GM12878 (cell line): ENCODE data around the gene ALOX12. TPM values are rescaled to one million over a fixed set of nuclear protein-coding genes. Genes with fewer than 3 reads are reported as not detected.

Source experiments
- ATF7 ChIP-seq: fragments of 450-650 bp; IDR thresholded peaks from 2 replicates; pipeline ENCODE4 v1.6.1; 2016; ENCODE audit warnings: low read depth, mild to moderate bottlenecking
- BCL11A ChIP-seq: IDR thresholded peaks from 2 replicates; pipeline ENCODE4 v1.6.1; 2011; ENCODE audit warnings: low read depth, low read length
- CHD2 ChIP-seq: IDR thresholded peaks from 2 replicates; pipeline ENCODE4 v1.6.1; 2011; ENCODE audit warnings: low read depth, low read length, improper control_type of control experiment, borderline replicate concordance
- CREB1 ChIP-seq: IDR thresholded peaks from 2 replicates; pipeline ENCODE4 v1.6.1; 2012; ENCODE audit warnings: low read depth, mild to moderate bottlenecking, inconsistent platforms
- CREM ChIP-seq: IDR thresholded peaks from 2 replicates; pipeline ENCODE4 v1.6.1; 2014; ENCODE audit warnings: antibody characterized with exemption, low read depth
- EP300 ChIP-seq, 2 experiments: fragments of 150-350 bp in 1 of 2; IDR thresholded peaks; 2 replicates each; pipeline ENCODE4 v1.6.1; 2011 to 2012; ENCODE audit warnings: low read depth in 2 of 2, low read length in 2 of 2, borderline replicate concordance in 1 of 2, improper control_type of control experiment in 1 of 2, inconsistent platforms in 1 of 2; ENCODE audit not compliant: control insufficient read depth in 1 of 2
- ESRRA ChIP-seq: IDR thresholded peaks from 2 replicates; pipeline ENCODE4 v1.6.1; 2012; ENCODE audit warnings: mild to moderate bottlenecking, low read length, improper control_type of control experiment
- GATAD2B ChIP-seq: fragments of 450-650 bp; conservative IDR thresholded peaks from 2 replicates; pipeline ENCODE4 v1.6.1; 2017; ENCODE audit warnings: low read depth, mild to moderate bottlenecking, moderate library complexity
- HSF1 ChIP-seq: fragments of 150-350 bp; IDR thresholded peaks from 2 replicates; pipeline ENCODE4 v1.6.1; 2014; ENCODE audit warnings: mild to moderate bottlenecking, low read depth, low read length
- IKZF1 ChIP-seq: fragments of 450-650 bp; conservative IDR thresholded peaks from 2 replicates; pipeline ENCODE4 v1.6.1; 2017; ENCODE audit warnings: antibody characterized with exemption, mild to moderate bottlenecking
- JUND ChIP-seq: IDR thresholded peaks from 2 replicates; pipeline ENCODE4 v1.6.1; 2012; ENCODE audit warnings: low read depth, mild to moderate bottlenecking, low read length, improper control_type of control experiment, moderate library complexity
- KDM1A ChIP-seq: fragments of 200-600 bp; sonication (generic); IDR thresholded peaks from 2 replicates; pipeline ENCODE4 v1.6.1; 2016; ENCODE audit warnings: borderline replicate concordance
- NBN ChIP-seq: fragments of 450-650 bp; IDR thresholded peaks from 2 replicates; pipeline ENCODE4 v1.6.1; 2016
- NR2C2 ChIP-seq: IDR thresholded peaks from 2 replicates; pipeline ENCODE4 v1.6.1; 2011; ENCODE audit warnings: borderline replicate concordance, low read depth; ENCODE audit not compliant: control insufficient read depth, insufficient read length
- PBX3 ChIP-seq: IDR thresholded peaks from 2 replicates; pipeline ENCODE4 v1.6.1; 2011; ENCODE audit warnings: mild to moderate bottlenecking, low read depth, low read length, moderate library complexity; ENCODE audit not compliant: insufficient replicate concordance
- RB1 ChIP-seq: fragments of 450-650 bp; formaldehyde crosslinking; IDR thresholded peaks from 2 replicates; pipeline ENCODE4 v1.6.1; 2017; ENCODE audit warnings: mild to moderate bottlenecking, borderline replicate concordance
- SREBF1 ChIP-seq: IDR thresholded peaks from 2 replicates; pipeline ENCODE4 v1.6.1; 2012; ENCODE audit warnings: mild to moderate bottlenecking, low read length
- TAF1 ChIP-seq: IDR thresholded peaks from 2 replicates; pipeline ENCODE4 v1.6.1; 2011; ENCODE audit warnings: mild to moderate bottlenecking, low read depth, low read length, borderline replicate concordance
- TCF3 ChIP-seq: IDR thresholded peaks from 2 replicates; pipeline ENCODE4 v1.6.1; 2012; ENCODE audit warnings: low read depth, mild to moderate bottlenecking, low read length, borderline replicate concordance; ENCODE audit not compliant: insufficient read depth
- YBX1 ChIP-seq: fragments of 450-650 bp; IDR thresholded peaks from 2 replicates; pipeline ENCODE4 v1.6.1; 2016; ENCODE audit warnings: antibody characterized with exemption
- ZBED1 ChIP-seq: IDR thresholded peaks from 2 replicates; pipeline ENCODE4 v1.6.1; 2016; ENCODE audit warnings: borderline replicate concordance
- ZBTB4 ChIP-seq: fragments of 450-650 bp; formaldehyde crosslinking; IDR thresholded peaks from 2 replicates; pipeline ENCODE4 v1.4.0; 2022; ENCODE audit warnings: mild to moderate bottlenecking, moderate library complexity
- ZNF24 ChIP-seq: fragments of 450-650 bp; IDR thresholded peaks from 2 replicates; pipeline ENCODE4 v1.6.1; 2017; ENCODE audit warnings: antibody characterized with exemption, mild to moderate bottlenecking
- ZNF622 ChIP-seq: fragments of 450-650 bp; IDR thresholded peaks from 2 replicates; pipeline ENCODE4 v1.6.1; 2017; ENCODE audit warnings: mild to moderate bottlenecking, inconsistent platforms
- polyA plus RNA-seq, 11 experiments: library from polyadenylated mRNA; depleted of rRNA in 4 of 11; unstranded in 6 of 11; stranded (reverse) in 5 of 11; fragments of >200 nt; fragmentation: Nextera tagmentation in 4 of 11; fragmentation: Illumina TruSeq in 1 of 11; extraction: Ambion mirVana in 4 of 11; extraction: Trizol in 1 of 11; gene quantifications; 1 replicate in 1 of 11; 2 replicates in 10 of 11; pipeline versions ENCODE4 v1.2.1 to v1.2.3, GENCODE V29; 2011 to 2016; ENCODE audit warnings: inconsistent platforms in 2 of 11, missing spikeins in 2 of 11, low read depth in 1 of 11
- total RNA-seq, 4 experiments: library from RNA; depleted of rRNA in 3 of 4; stranded (reverse); fragments of >200 nt in 3 of 4; fragmentation: Illumina TruSeq in 1 of 4; extraction: Trizol in 1 of 4; gene quantifications; 2 replicates each; pipeline versions ENCODE4 v1.2.1 to v1.2.3, GENCODE V29; 2013 to 2021
- TF ChIP-seq, protein P1 (sequence below): fragments of 450-650 bp; IDR thresholded peaks from 2 replicates; pipeline ENCODE4 v1.6.1; 2014; ENCODE audit warnings: mild to moderate bottlenecking

Gene ALOX12
- total and polyA plus RNA-seq, 10 of the 15 experiments (the other 5 are each of a cell fraction or from before 2014, with no cell fraction given) = 0.23 to 0.82 (median 0.58) TPM; not detected in 6

DNA sequence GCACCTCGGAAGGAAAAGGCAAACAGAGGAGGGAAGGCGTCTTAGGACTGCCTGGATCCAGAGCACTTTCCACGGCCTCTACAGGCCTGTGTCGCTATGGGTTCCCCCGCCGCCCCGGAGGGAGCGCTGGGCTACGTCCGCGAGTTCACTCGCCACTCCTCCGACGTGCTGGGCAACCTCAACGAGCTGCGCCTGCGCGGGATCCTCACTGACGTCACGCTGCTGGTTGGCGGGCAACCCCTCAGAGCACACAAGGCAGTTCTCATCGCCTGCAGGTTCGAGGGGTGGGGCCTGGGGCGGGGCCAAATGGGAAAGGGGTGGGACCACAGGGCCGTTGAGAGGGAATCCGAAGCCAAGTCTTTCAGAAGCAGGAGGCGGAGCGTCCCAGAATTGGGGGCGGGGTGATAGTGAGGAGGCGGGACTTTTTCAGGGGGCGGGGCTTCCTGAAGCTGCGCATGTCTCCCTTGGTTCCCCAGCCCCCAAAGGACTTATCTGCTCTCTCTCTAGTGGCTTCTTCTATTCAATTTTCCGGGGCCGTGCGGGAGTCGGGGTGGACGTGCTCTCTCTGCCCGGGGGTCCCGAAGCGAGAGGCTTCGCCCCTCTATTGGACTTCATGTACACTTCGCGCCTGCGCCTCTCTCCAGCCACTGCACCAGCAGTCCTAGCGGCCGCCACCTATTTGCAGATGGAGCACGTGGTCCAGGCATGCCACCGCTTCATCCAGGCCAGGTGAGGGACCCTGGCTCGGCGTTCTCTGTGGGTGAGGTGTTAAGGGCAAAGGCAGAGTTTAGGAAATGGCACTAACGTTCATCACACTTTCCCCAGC is 27.9 kb downstream of the ALOX12 start (continued):
- no peak for TF ChIP-seq NBN
- no peak for TF ChIP-seq EP300 (IDR thresholded peaks at IDR 0.05; ENCODE audit: borderline replicate concordance in 1 of 2, control insufficient read depth in 1 of 2, low read depth in 2 of 2, low read length in 2 of 2)
- no peak for TF ChIP-seq TAF1
- TF ChIP-seq RB1 = 0 out of 2 replicates have a peak, but pooled peaks have one; percentile 27
- peak; percentile 65 for TF ChIP-seq CREB1
- TF ChIP-seq YBX1 = no peak
- no peak for TF ChIP-seq ZBTB4 (CRISPR knock-in tag)
- TF ChIP-seq PBX3 = no peak
- TF ChIP-seq IKZF1 = peak; percentile 81
- 0 out of 2 replicates have a peak, but pooled peaks have one; percentile 25 for TF ChIP-seq CHD2
- no peak for TF ChIP-seq HSF1
- TF ChIP-seq, protein P1, sequence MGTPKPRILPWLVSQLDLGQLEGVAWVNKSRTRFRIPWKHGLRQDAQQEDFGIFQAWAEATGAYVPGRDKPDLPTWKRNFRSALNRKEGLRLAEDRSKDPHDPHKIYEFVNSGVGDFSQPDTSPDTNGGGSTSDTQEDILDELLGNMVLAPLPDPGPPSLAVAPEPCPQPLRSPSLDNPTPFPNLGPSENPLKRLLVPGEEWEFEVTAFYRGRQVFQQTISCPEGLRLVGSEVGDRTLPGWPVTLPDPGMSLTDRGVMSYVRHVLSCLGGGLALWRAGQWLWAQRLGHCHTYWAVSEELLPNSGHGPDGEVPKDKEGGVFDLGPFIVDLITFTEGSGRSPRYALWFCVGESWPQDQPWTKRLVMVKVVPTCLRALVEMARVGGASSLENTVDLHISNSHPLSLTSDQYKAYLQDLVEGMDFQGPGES = no peak
- no peak for TF ChIP-seq GATAD2B
- TF ChIP-seq ATF7 = peak; percentile 77
- no peak for TF ChIP-seq BCL11A
- no peak for TF ChIP-seq TCF3
- TF ChIP-seq ZNF24 = no peak
- 0 out of 2 replicates have a peak, but pooled peaks have one; percentile 10 for TF ChIP-seq JUND
- no peak for TF ChIP-seq ESRRA
- no peak for TF ChIP-seq ZNF622
- no peak for TF ChIP-seq KDM1A
- no peak for TF ChIP-seq NR2C2
- TF ChIP-seq SREBF1 = no peak
- peak; percentile 63 for TF ChIP-seq CREM
- TF ChIP-seq ZBED1 = no peak
